GM12872 (cell line): ENCODE results near the gene MBTPS1.
A peak's percentile ranks its signal among the peaks of the same experiment; 100 is the strongest.

Experiments used
- CTCF ChIP-seq: IDR thresholded peaks from 3 replicates; pipeline ENCODE4 v1.5.1; 2011; ENCODE audit warnings: low read depth, mild to moderate bottlenecking, low read length, moderate library complexity; ENCODE audit not compliant: insufficient read depth

Gene MBTPS1

GRCh38 chr16:84085271-84085667, 31.5 kb downstream of the MBTPS1 start:
- TF ChIP-seq CTCF: no peak

DNA sequence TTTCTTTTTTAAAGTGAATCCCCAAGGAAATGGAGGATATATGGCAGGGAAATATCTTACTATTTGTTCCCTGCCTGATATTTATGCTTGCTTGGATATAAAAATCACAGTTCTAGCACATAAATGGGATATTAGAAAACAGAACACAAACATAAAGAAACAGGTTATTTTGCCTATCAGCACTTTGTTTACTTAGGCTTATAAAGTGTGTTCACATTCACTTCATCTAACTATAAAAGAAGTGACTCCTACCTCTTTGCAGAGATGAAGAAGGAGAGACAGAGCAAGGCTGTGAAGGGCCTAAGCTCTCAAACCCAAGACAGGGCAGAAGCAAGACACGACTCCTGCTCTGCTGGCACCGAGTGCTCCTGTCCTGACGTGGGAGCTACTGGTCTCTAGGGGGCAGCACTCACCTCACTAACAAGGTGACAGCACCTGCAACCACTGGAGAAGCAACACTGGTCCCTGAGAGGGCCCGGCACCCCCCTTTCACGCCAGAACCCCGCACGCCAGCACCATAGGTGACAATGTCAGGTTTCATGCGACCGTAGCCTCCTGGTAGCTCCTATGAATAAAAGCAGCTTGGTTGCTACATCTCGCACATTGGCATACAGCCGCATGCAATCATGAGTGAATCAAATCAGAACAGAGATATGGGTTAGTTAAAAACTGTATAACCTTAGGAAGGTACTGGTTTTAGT, 32.0 kb downstream of the MBTPS1 start:
- TF ChIP-seq CTCF: peak; percentile 95

GRCh38 chr16:84082835-84083569, 33.7 kb downstream of the MBTPS1 start:
- no peak for TF ChIP-seq CTCF

DNA sequence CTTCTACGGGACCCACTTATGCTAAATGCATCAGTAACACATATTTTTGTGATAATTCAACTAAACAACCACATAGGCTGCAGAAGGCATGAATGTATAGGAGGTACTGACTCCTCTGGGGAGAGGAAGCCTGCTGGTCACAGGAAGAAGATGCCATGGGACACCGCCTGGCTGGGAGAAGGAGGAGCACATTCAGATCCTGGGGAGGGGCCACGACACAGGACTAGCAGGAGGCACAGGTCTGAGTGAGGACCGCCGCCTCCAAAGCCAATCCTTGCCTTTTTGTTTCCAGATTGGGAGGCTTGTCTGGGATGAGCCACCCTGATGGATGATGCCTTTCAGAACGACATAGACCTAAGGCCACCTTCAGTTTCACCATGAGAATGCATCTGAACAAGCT, 34.6 kb downstream of the MBTPS1 start:
- TF ChIP-seq CTCF: no peak

GRCh38 chr16:84081446-84081989, 35.2 kb downstream of the MBTPS1 start:
- no peak for TF ChIP-seq CTCF

DNA sequence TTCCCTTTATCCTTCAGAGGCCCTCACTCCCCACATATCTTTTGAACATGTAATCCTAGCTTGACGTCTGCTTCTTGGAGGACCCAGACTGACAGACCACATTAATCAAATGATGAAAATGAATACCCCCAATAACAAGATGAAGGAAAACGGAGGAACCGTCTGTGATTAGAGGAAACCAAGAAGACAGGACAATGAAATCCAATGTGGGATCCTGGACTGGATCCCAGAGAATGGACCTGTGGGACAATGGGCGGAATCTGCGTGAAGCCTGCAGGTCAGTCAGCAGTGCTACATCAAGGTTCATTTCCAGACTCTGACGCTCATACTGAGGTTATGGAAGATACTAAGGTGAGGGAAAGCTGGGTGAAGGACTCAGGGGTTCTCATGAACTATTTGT, 35.9 kb downstream of the MBTPS1 start:
- no peak for TF ChIP-seq CTCF

- TF ChIP-seq CTCF: no peak
Measured at GRCh38 chr16:84080378-84080777, 36.4 kb downstream of the MBTPS1 start.
